Activated B cell treated with CpG ODN at 0.5 μM for 24 hours (primary cell): ENCODE results near the gene LRGUK. TPM values are rescaled to one million over a fixed set of nuclear protein-coding genes. Genes with fewer than 3 reads are reported as not detected.
"Not testable (repeated sequence)": the region's sequence is repeated elsewhere in the genome, so short reads cannot be mapped to it uniquely, and the experiment has no call there.

Source experiments
- ATAC-seq: fragments of 200-7000 bp; cut with Tn5 transposase; one replicate; pipeline ENCODE4 v1.10.0; 2021; ENCODE audit warnings: low read depth, mild to moderate bottlenecking, moderate library complexity
- CTCF ChIA-PET: fragments of 350-600 bp; sonication (Branson Sonifier 250); formaldehyde crosslinking; loops from one replicate; lab custom pipeline; 2021; ENCODE audit warnings: antibody characterized with exemption; lab: Charles Lee
- POLR2A ChIA-PET: fragments of 350-600 bp; sonication (Branson Sonifier 250); formaldehyde crosslinking; loops from one replicate; lab custom pipeline; 2021; ENCODE audit warnings: antibody characterized with exemption; lab: Charles Lee
- DNase-seq: peaks from one replicate; pipeline ENCODE4 v3.0.0; 2022
- H3K27ac Mint-ChIP-seq: one replicate; pipeline ENCODE4 v1.8.0; 2020; ENCODE audit warnings: mixed read lengths
- H3K27me3 Mint-ChIP-seq: one replicate; pipeline ENCODE4 v1.8.0; 2021; ENCODE audit warnings: mixed read lengths
- H3K36me3 Mint-ChIP-seq: one replicate; pipeline ENCODE4 v1.8.0; 2021; ENCODE audit warnings: low read depth, mixed read lengths
- H3K4me1 Mint-ChIP-seq: one replicate; pipeline ENCODE4 v1.8.0; 2021; ENCODE audit warnings: mixed read lengths
- H3K4me3 Mint-ChIP-seq: one replicate; pipeline ENCODE4 v1.8.0; 2020; ENCODE audit warnings: mild to moderate bottlenecking, mixed read lengths
- H3K9me3 Mint-ChIP-seq: one replicate; pipeline ENCODE4 v1.8.0; 2020; ENCODE audit warnings: mixed read lengths
- CTCF ChIP-seq: fragments of 200-600 bp; IDR thresholded peaks from one replicate; pipeline ENCODE4 v1.8.0; 2022; ENCODE audit warnings: antibody characterized with exemption, mild to moderate bottlenecking
- intact Hi-C: fragments of 100-400 bp; cut with micrococcal nuclease; formaldehyde crosslinking; loops from one replicate; pipeline ENCODE4 v1.15.1; 2024
- total RNA-seq: library from RNA; stranded (reverse); gene quantifications from 2 replicates; pipeline ENCODE4 v1.2.3, GENCODE V29; 2022

LRGUK gene
- total RNA-seq, 1 donor from 2014 or later = 1.0 TPM

GRCh38 chr7:134212576-134213546 is 85.7 kb downstream of the LRGUK start:
- no peak for ATAC-seq
- intact Hi-C loops = no loop called here
- ChIA-PET CTCF (no interaction called here), POLR2A (no interaction called here)
- Mint-ChIP-seq H3K27ac (no peak overlapping the region), H3K9me3 (no peaks in the 10 kb centered on the region), H3K4me1 (no peaks in the 10 kb centered on the region), H3K27me3 (peaks cover 7% of the 10 kb centered on the region), H3K4me3 (no peak overlapping the region), H3K36me3 (no peaks in the 10 kb centered on the region)
- TF ChIP-seq CTCF = no peak
- DNase-seq = no peak

- POLR2A ChIA-PET = no interaction called here
- Mint-ChIP-seq H3K9me3 (no peaks in the 10 kb centered on the region), H3K36me3 (no peaks in the 10 kb centered on the region), H3K27me3 (peaks cover 3% of the 10 kb centered on the region), H3K27ac (no peak overlapping the region), H3K4me3 (no peak overlapping the region), H3K4me1 (no peaks in the 10 kb centered on the region)
- intact Hi-C loops = no loop called here
- ATAC-seq = no peak
- DNase-seq = no peak
- CTCF ChIA-PET = no interaction called here
- no peak for TF ChIP-seq CTCF
Measured at GRCh38 chr7:134220236-134220635, 93.1 kb downstream of the LRGUK start.

- H3K4me1 Mint-ChIP-seq, H3K27ac Mint-ChIP-seq, H3K27me3 Mint-ChIP-seq, ATAC-seq, intact Hi-C loops, DNase-seq, POLR2A ChIA-PET, H3K4me3 Mint-ChIP-seq, H3K36me3 Mint-ChIP-seq, CTCF ChIA-PET: not testable (repeated sequence)
- H3K9me3 Mint-ChIP-seq = peaks cover 10% of the 10 kb centered on the region
Measured at GRCh38 chr7:134231296-134231695, 104.2 kb downstream of the LRGUK start.

GRCh38 chr7:134234216-134234615 is 107.1 kb downstream of the LRGUK start:
- POLR2A ChIA-PET = no interaction called here
- intact Hi-C loops = no loop called here
- DNase-seq = no peak
- Mint-ChIP-seq H3K4me1 (no peaks in the 10 kb centered on the region), H3K27me3 (peaks cover 21% of the 10 kb centered on the region), H3K36me3 (no peaks in the 10 kb centered on the region), H3K9me3 (peaks cover 13% of the 10 kb centered on the region), H3K4me3 (no peak overlapping the region), H3K27ac (no peak overlapping the region)
- no peak for TF ChIP-seq CTCF
- ATAC-seq = no peak
- CTCF ChIA-PET = no interaction called here

GRCh38 chr7:134245253-134245652 is 118.1 kb downstream of the LRGUK start:
- H3K4me1 Mint-ChIP-seq = no peaks in the 10 kb centered on the region
- no peak overlapping the region for H3K4me3 Mint-ChIP-seq
- TF ChIP-seq CTCF = no peak
- H3K27ac Mint-ChIP-seq = no peak overlapping the region
- DNase-seq (no peak), ATAC-seq (no peak)
- H3K36me3 Mint-ChIP-seq = no peaks in the 10 kb centered on the region
- ChIA-PET POLR2A (no interaction called here), CTCF (no interaction called here)
- H3K27me3 Mint-ChIP-seq = peaks cover 7% of the 10 kb centered on the region
- intact Hi-C loops = no loop called here
- H3K9me3 Mint-ChIP-seq = peaks cover 5% of the 10 kb centered on the region
